Measurements from ENCODE around the gene IL17B.
A peak's percentile ranks its signal among the peaks of the same experiment; 100 is the strongest.

DNA sequence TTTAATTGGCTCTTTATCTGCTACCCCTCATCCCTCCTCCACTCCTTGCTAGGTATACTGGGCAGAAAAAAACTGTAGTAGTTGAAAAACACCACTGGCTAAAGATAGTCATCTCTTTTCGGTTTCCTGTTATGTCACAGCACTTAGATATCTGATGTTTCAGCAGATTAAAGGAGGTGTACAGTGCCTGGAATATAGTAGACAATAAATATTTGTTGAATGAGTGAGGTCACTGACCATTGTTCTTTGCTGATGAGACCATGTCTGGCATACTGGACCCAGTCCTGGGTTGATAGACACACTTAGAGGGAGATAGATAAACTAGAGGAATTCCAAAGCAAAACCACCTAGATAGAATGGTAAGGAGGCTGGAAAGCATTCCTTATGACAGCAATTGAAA lies 30.6 kb downstream of the IL17B start:
- TF ChIP-seq, protein P1, sequence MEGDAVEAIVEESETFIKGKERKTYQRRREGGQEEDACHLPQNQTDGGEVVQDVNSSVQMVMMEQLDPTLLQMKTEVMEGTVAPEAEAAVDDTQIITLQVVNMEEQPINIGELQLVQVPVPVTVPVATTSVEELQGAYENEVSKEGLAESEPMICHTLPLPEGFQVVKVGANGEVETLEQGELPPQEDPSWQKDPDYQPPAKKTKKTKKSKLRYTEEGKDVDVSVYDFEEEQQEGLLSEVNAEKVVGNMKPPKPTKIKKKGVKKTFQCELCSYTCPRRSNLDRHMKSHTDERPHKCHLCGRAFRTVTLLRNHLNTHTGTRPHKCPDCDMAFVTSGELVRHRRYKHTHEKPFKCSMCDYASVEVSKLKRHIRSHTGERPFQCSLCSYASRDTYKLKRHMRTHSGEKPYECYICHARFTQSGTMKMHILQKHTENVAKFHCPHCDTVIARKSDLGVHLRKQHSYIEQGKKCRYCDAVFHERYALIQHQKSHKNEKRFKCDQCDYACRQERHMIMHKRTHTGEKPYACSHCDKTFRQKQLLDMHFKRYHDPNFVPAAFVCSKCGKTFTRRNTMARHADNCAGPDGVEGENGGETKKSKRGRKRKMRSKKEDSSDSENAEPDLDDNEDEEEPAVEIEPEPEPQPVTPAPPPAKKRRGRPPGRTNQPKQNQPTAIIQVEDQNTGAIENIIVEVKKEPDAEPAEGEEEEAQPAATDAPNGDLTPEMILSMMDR (IDR thresholded peaks at IDR 0.05; ENCODE audit: extremely low read depth in 1 of 2, insufficient read depth in 1 of 2, low read depth in 1 of 2, low read length in 2 of 2), result no peak
- TF ChIP-seq POLR2AphosphoS5 (IDR thresholded peaks at IDR 0.05; ENCODE audit: insufficient read depth, low read depth, low read length) (peak; percentile 13), MAX (IDR thresholded peaks at IDR 0.05; ENCODE audit: insufficient read depth, insufficient read length) (no peak), GATA2 (IDR thresholded peaks at IDR 0.05; ENCODE audit: insufficient read depth, insufficient read length, low read depth, low read length) (peak; percentile 83), EZH2 (IDR thresholded peaks at IDR 0.05; ENCODE audit: borderline replicate concordance, low read depth, low read length, severe bottlenecking) (no peak), POLR2A (IDR thresholded peaks at IDR 0.05; ENCODE audit: low read depth, low read length) (no peak), FOS (IDR thresholded peaks at IDR 0.05; ENCODE audit: borderline replicate concordance, insufficient read depth, low read length) (no peak)

Measured in endothelial cell of umbilical vein (primary cell).